Activated naive CD8-positive, alpha-beta T cell (primary cell): ENCODE data around the gene FRMD4A.
"Not testable (repeated sequence)": the region's sequence is repeated elsewhere in the genome, so short reads cannot be mapped to it uniquely, and the experiment has no call there.

ENCODE experiments used
- H3K27ac Mint-ChIP-seq: one replicate; pipeline ENCODE4 v1.8.0; 2021; ENCODE audit warnings: mixed read lengths
- H3K27me3 Mint-ChIP-seq: one replicate; pipeline ENCODE4 v1.8.0; 2021; ENCODE audit warnings: mixed read lengths
- H3K36me3 Mint-ChIP-seq: one replicate; pipeline ENCODE4 v1.8.0; 2021; ENCODE audit warnings: mixed read lengths
- H3K4me1 Mint-ChIP-seq: one replicate; pipeline ENCODE4 v1.8.0; 2021; ENCODE audit warnings: low read depth, mixed read lengths
- H3K4me3 Mint-ChIP-seq: one replicate; pipeline ENCODE4 v1.8.0; 2021; ENCODE audit warnings: mild to moderate bottlenecking, mixed read lengths
- H3K9me3 Mint-ChIP-seq: one replicate; pipeline ENCODE4 v1.8.0; 2021; ENCODE audit warnings: low read depth, mixed read lengths

Gene FRMD4A

GRCh38 chr10:13867822-13868221 lies 462.9 kb downstream of the FRMD4A start:
- H3K4me1 Mint-ChIP-seq: peaks cover 16% of the 10 kb centered on the region

GRCh38 chr10:13865758-13866491 lies 464.8 kb downstream of the FRMD4A start:
- no peaks in the 10 kb centered on the region for H3K9me3 Mint-ChIP-seq
- H3K27me3 Mint-ChIP-seq: no peaks in the 10 kb centered on the region
- no peaks in the 10 kb centered on the region for H3K36me3 Mint-ChIP-seq
- H3K4me1 Mint-ChIP-seq: peaks cover 27% of the 10 kb centered on the region
- H3K27ac Mint-ChIP-seq: no peak overlapping the region
- H3K4me3 Mint-ChIP-seq: no peak overlapping the region

More at GRCh38 chr10:13867822-13868221, 462.9 kb downstream of the FRMD4A start:
- Mint-ChIP-seq H3K9me3 (no peaks in the 10 kb centered on the region), H3K27ac (no peak overlapping the region), H3K4me3 (no peak overlapping the region), H3K36me3 (no peaks in the 10 kb centered on the region), H3K27me3 (no peaks in the 10 kb centered on the region)

GRCh38 chr10:13865220-13865619 lies 465.5 kb downstream of the FRMD4A start:
- H3K4me1 Mint-ChIP-seq: peaks cover 27% of the 10 kb centered on the region
- not testable (repeated sequence) for H3K9me3 Mint-ChIP-seq, H3K27me3 Mint-ChIP-seq, H3K4me3 Mint-ChIP-seq, H3K27ac Mint-ChIP-seq, H3K36me3 Mint-ChIP-seq

- Mint-ChIP-seq H3K4me3 (no peak overlapping the region), H3K9me3 (no peaks in the 10 kb centered on the region), H3K4me1 (peaks cover 21% of the 10 kb centered on the region), H3K27ac (peak overlapping the region; percentile 19), H3K36me3 (no peaks in the 10 kb centered on the region), H3K27me3 (no peaks in the 10 kb centered on the region)
Observed at GRCh38 chr10:13862546-13863233, 468.0 kb downstream of the FRMD4A start.

- no peak overlapping the region for H3K4me3 Mint-ChIP-seq
- H3K27ac Mint-ChIP-seq: no peak overlapping the region
- H3K36me3 Mint-ChIP-seq: no peaks in the 10 kb centered on the region
- no peaks in the 10 kb centered on the region for H3K9me3 Mint-ChIP-seq
- H3K27me3 Mint-ChIP-seq: no peaks in the 10 kb centered on the region
- peaks cover 21% of the 10 kb centered on the region for H3K4me1 Mint-ChIP-seq
Observed at GRCh38 chr10:13860886-13861285, 469.8 kb downstream of the FRMD4A start.

- no peaks in the 10 kb centered on the region for H3K9me3 Mint-ChIP-seq
- H3K4me1 Mint-ChIP-seq: peaks cover 21% of the 10 kb centered on the region
- no peaks in the 10 kb centered on the region for H3K27me3 Mint-ChIP-seq
- no peak overlapping the region for H3K27ac Mint-ChIP-seq
- H3K36me3 Mint-ChIP-seq: no peaks in the 10 kb centered on the region
- no peak overlapping the region for H3K4me3 Mint-ChIP-seq
Observed at GRCh38 chr10:13859979-13860654, 470.6 kb downstream of the FRMD4A start.

GRCh38 chr10:13858709-13859108 lies 472.0 kb downstream of the FRMD4A start:
- H3K27ac Mint-ChIP-seq: no peak overlapping the region
- H3K4me1 Mint-ChIP-seq: peaks cover 20% of the 10 kb centered on the region
- no peak overlapping the region for H3K4me3 Mint-ChIP-seq
- no peaks in the 10 kb centered on the region for H3K9me3 Mint-ChIP-seq
- no peaks in the 10 kb centered on the region for H3K36me3 Mint-ChIP-seq
- H3K27me3 Mint-ChIP-seq: no peaks in the 10 kb centered on the region

- H3K27me3 Mint-ChIP-seq: no peaks in the 10 kb centered on the region
- no peaks in the 10 kb centered on the region for H3K9me3 Mint-ChIP-seq
- H3K4me1 Mint-ChIP-seq: peaks cover 12% of the 10 kb centered on the region
- no peak overlapping the region for H3K27ac Mint-ChIP-seq
- no peaks in the 10 kb centered on the region for H3K36me3 Mint-ChIP-seq
- H3K4me3 Mint-ChIP-seq: no peak overlapping the region
Observed at GRCh38 chr10:13857451-13857850, 473.3 kb downstream of the FRMD4A start.

- no peaks in the 10 kb centered on the region for H3K27me3 Mint-ChIP-seq
- no peaks in the 10 kb centered on the region for H3K9me3 Mint-ChIP-seq
- H3K27ac Mint-ChIP-seq: no peak overlapping the region
- no peaks in the 10 kb centered on the region for H3K4me1 Mint-ChIP-seq
- no peaks in the 10 kb centered on the region for H3K36me3 Mint-ChIP-seq
- no peak overlapping the region for H3K4me3 Mint-ChIP-seq
Observed at GRCh38 chr10:13853854-13854253, 476.9 kb downstream of the FRMD4A start.

GRCh38 chr10:13852872-13853271 lies 477.9 kb downstream of the FRMD4A start:
- no peak overlapping the region for H3K27ac Mint-ChIP-seq
- peaks cover 1% of the 10 kb centered on the region for H3K4me1 Mint-ChIP-seq
- H3K27me3 Mint-ChIP-seq: peaks cover 2% of the 10 kb centered on the region
- H3K4me3 Mint-ChIP-seq: no peak overlapping the region
- H3K36me3 Mint-ChIP-seq: no peaks in the 10 kb centered on the region
- no peaks in the 10 kb centered on the region for H3K9me3 Mint-ChIP-seq

- no peak overlapping the region for H3K27ac Mint-ChIP-seq
- H3K9me3 Mint-ChIP-seq: no peaks in the 10 kb centered on the region
- no peak overlapping the region for H3K4me3 Mint-ChIP-seq
- H3K36me3 Mint-ChIP-seq: no peaks in the 10 kb centered on the region
- H3K27me3 Mint-ChIP-seq: peaks cover 2% of the 10 kb centered on the region
- peaks cover 10% of the 10 kb centered on the region for H3K4me1 Mint-ChIP-seq
Observed at GRCh38 chr10:13851906-13852305, 478.8 kb downstream of the FRMD4A start.

GRCh38 chr10:13848520-13849445 lies 481.9 kb downstream of the FRMD4A start:
- H3K4me3 Mint-ChIP-seq: no peak overlapping the region

GRCh38 chr10:13847201-13847631 lies 483.5 kb downstream of the FRMD4A start:
- Mint-ChIP-seq H3K9me3 (no peaks in the 10 kb centered on the region), H3K4me1 (peaks cover 15% of the 10 kb centered on the region), H3K36me3 (no peaks in the 10 kb centered on the region), H3K27me3 (peaks cover 6% of the 10 kb centered on the region), H3K4me3 (no peak overlapping the region), H3K27ac (no peak overlapping the region)

More at GRCh38 chr10:13848520-13849445, 481.9 kb downstream of the FRMD4A start:
- Mint-ChIP-seq H3K4me1 (peaks cover 15% of the 10 kb centered on the region), H3K27ac (no peak overlapping the region), H3K9me3 (no peaks in the 10 kb centered on the region), H3K36me3 (no peaks in the 10 kb centered on the region), H3K27me3 (peaks cover 6% of the 10 kb centered on the region)

- Mint-ChIP-seq H3K27me3 (peaks cover 6% of the 10 kb centered on the region), H3K9me3 (no peaks in the 10 kb centered on the region), H3K4me1 (peaks cover 15% of the 10 kb centered on the region), H3K4me3 (no peak overlapping the region), H3K36me3 (no peaks in the 10 kb centered on the region), H3K27ac (no peak overlapping the region)
Observed at GRCh38 chr10:13845897-13846296, 484.8 kb downstream of the FRMD4A start.
